ENCODE data around the gene EFCAB12.

DNA sequence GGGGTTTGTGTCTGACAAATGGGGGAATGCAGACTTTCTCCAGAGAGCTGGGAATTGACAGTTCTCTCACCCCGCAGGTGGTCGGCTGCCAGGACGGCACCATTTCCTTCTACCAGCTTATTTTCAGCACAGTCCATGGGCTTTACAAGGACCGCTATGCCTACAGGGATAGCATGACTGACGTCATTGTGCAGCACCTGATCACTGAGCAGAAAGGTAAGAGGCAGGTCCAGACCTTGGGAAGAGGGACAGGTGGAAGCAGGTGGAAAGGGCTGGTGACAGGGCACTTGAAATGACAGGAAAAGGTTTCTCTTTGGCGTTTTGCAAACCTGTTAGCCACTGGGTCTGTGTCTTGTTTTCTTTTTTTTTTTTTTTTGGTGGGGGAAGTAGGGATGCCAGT, 48.1 kb upstream of the EFCAB12 start:
- no peak for TF ChIP-seq JUNB (IDR thresholded peaks at IDR 0.05)
- TF ChIP-seq, protein P1, sequence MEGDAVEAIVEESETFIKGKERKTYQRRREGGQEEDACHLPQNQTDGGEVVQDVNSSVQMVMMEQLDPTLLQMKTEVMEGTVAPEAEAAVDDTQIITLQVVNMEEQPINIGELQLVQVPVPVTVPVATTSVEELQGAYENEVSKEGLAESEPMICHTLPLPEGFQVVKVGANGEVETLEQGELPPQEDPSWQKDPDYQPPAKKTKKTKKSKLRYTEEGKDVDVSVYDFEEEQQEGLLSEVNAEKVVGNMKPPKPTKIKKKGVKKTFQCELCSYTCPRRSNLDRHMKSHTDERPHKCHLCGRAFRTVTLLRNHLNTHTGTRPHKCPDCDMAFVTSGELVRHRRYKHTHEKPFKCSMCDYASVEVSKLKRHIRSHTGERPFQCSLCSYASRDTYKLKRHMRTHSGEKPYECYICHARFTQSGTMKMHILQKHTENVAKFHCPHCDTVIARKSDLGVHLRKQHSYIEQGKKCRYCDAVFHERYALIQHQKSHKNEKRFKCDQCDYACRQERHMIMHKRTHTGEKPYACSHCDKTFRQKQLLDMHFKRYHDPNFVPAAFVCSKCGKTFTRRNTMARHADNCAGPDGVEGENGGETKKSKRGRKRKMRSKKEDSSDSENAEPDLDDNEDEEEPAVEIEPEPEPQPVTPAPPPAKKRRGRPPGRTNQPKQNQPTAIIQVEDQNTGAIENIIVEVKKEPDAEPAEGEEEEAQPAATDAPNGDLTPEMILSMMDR (IDR thresholded peaks at IDR 0.05), result no peak
- TF ChIP-seq SREBF2 (IDR thresholded peaks at IDR 0.05), result no peak
- TF ChIP-seq KDM1A (IDR thresholded peaks at IDR 0.05; ENCODE audit: low read depth), result no peak
- no peak for TF ChIP-seq TP53 (CRISPR knock-in tag; IDR thresholded peaks at IDR 0.05)
- no peak for TF ChIP-seq POLR2A (IDR thresholded peaks at IDR 0.05; ENCODE audit: low read length)

Data from A549 (cell line).